Liver (tissue), 3 donors: ENCODE measurements around the gene TBRG4.

Experiments
- GABPA ChIP-seq, 2 donors: IDR thresholded peaks in 1 of 2; conservative IDR thresholded peaks in 1 of 2; 2 replicates each; pipeline ENCODE4 v1.6.1; 2016; ENCODE audit warnings: antibody characterized with exemption in 2 of 2, mild to moderate bottlenecking in 1 of 2, moderate library complexity in 1 of 2
- HNF4A ChIP-seq, 2 donors: conservative IDR thresholded peaks; 2 replicates each; pipeline ENCODE4 v1.6.1; 2016; ENCODE audit warnings: antibody characterized with exemption in 2 of 2, mild to moderate bottlenecking in 2 of 2
- JUND ChIP-seq, 2 donors: IDR thresholded peaks; 2 replicates each; pipeline ENCODE4 v1.6.1; 2016; ENCODE audit warnings: antibody characterized with exemption in 2 of 2
- RAD21 ChIP-seq, 2 donors: IDR thresholded peaks; 2 replicates each; pipeline ENCODE4 v1.6.1; 2016; ENCODE audit warnings: antibody characterized with exemption in 2 of 2, mild to moderate bottlenecking in 2 of 2
- SP1 ChIP-seq: IDR thresholded peaks from 2 replicates; pipeline ENCODE4 v1.6.1; 2018; ENCODE audit warnings: antibody characterized with exemption, mild to moderate bottlenecking
- TAF1 ChIP-seq: conservative IDR thresholded peaks from 2 replicates; pipeline ENCODE4 v1.6.1; 2016; ENCODE audit warnings: antibody characterized with exemption, mild to moderate bottlenecking
- YY1 ChIP-seq: IDR thresholded peaks from 2 replicates; pipeline ENCODE4 v1.6.1; 2016; ENCODE audit warnings: antibody characterized with exemption, mild to moderate bottlenecking
- TF ChIP-seq, protein P1 (sequence below): fragments of 150-350 bp; IDR thresholded peaks from 2 replicates; pipeline ENCODE4 v1.5.1; 2017; ENCODE audit warnings: improper control_type of control experiment, low read depth, low read length; ENCODE audit not compliant: missing input control
- TF ChIP-seq, protein P2 (sequence below): IDR thresholded peaks from 2 replicates; pipeline ENCODE4 v1.6.1; 2016; ENCODE audit warnings: antibody characterized with exemption, mild to moderate bottlenecking
- TF ChIP-seq, protein P3 (sequence below): IDR thresholded peaks from 2 replicates; pipeline ENCODE4 v1.6.1; 2016; ENCODE audit warnings: antibody characterized with exemption
- donor health status: healthy.
- donor health status: healthy.

DNA sequence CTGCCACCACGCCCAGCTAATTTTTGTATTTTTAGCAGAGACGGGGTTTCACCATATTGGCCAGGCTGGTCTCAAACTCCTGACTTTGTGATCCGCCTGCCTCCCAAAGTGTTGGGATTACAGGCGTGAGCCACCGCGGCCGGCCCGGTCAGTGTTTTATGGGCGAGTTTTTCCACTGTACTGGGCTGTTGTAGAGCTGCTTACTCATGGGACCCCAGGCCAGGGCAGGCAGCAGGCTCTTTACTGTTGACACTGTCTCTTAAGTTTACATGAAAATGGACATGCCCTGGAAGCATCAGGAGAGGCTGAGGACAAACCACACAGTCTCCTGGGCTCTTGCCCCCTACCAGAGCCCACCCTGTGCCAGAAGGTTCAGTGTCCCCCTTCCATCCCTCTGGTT is 33.9 kb downstream of the TBRG4 start:
- TF ChIP-seq, protein P1, sequence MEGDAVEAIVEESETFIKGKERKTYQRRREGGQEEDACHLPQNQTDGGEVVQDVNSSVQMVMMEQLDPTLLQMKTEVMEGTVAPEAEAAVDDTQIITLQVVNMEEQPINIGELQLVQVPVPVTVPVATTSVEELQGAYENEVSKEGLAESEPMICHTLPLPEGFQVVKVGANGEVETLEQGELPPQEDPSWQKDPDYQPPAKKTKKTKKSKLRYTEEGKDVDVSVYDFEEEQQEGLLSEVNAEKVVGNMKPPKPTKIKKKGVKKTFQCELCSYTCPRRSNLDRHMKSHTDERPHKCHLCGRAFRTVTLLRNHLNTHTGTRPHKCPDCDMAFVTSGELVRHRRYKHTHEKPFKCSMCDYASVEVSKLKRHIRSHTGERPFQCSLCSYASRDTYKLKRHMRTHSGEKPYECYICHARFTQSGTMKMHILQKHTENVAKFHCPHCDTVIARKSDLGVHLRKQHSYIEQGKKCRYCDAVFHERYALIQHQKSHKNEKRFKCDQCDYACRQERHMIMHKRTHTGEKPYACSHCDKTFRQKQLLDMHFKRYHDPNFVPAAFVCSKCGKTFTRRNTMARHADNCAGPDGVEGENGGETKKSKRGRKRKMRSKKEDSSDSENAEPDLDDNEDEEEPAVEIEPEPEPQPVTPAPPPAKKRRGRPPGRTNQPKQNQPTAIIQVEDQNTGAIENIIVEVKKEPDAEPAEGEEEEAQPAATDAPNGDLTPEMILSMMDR, result no peak
- TF ChIP-seq SP1, result no peak
- TF ChIP-seq, protein P2, sequence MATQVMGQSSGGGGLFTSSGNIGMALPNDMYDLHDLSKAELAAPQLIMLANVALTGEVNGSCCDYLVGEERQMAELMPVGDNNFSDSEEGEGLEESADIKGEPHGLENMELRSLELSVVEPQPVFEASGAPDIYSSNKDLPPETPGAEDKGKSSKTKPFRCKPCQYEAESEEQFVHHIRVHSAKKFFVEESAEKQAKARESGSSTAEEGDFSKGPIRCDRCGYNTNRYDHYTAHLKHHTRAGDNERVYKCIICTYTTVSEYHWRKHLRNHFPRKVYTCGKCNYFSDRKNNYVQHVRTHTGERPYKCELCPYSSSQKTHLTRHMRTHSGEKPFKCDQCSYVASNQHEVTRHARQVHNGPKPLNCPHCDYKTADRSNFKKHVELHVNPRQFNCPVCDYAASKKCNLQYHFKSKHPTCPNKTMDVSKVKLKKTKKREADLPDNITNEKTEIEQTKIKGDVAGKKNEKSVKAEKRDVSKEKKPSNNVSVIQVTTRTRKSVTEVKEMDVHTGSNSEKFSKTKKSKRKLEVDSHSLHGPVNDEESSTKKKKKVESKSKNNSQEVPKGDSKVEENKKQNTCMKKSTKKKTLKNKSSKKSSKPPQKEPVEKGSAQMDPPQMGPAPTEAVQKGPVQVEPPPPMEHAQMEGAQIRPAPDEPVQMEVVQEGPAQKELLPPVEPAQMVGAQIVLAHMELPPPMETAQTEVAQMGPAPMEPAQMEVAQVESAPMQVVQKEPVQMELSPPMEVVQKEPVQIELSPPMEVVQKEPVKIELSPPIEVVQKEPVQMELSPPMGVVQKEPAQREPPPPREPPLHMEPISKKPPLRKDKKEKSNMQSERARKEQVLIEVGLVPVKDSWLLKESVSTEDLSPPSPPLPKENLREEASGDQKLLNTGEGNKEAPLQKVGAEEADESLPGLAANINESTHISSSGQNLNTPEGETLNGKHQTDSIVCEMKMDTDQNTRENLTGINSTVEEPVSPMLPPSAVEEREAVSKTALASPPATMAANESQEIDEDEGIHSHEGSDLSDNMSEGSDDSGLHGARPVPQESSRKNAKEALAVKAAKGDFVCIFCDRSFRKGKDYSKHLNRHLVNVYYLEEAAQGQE, result no peak
- TF ChIP-seq, protein P3, sequence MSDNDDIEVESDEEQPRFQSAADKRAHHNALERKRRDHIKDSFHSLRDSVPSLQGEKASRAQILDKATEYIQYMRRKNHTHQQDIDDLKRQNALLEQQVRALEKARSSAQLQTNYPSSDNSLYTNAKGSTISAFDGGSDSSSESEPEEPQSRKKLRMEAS, result no peak
- no peak for TF ChIP-seq HNF4A (conservative IDR thresholded peaks at IDR 0.05)
- TF ChIP-seq TAF1, result no peak
- TF ChIP-seq GABPA (IDR thresholded peaks at IDR 0.05 in 1 of 2, conservative IDR thresholded peaks at IDR 0.05 in 1 of 2), result no peak
- TF ChIP-seq RAD21 (IDR thresholded peaks at IDR 0.05), result no peak
- no peak for TF ChIP-seq YY1
- TF ChIP-seq JUND (IDR thresholded peaks at IDR 0.05), result no peak
